IMR-90 (cell line): ENCODE data around the gene DDR1. TPM values are rescaled to one million over a fixed set of nuclear protein-coding genes. Genes with fewer than 3 reads are reported as not detected.
A peak's percentile ranks its signal among the peaks of the same experiment; 100 is the strongest.

Experiments
- ATAC-seq: fragments of 200-7000 bp; cut with Tn5 transposase; 2 replicates; pipeline ENCODE4 v1.9.1; 2020; ENCODE audit warnings: low read depth, mild to moderate bottlenecking, moderate library complexity
- BruUV-seq: library from RNA; stranded (reverse); fragments of 400-500 nt; replicated peaks from 2 replicates; lab custom pipeline; 2021; lab: Mats Ljungman, UMichigan
- CTCF ChIA-PET: fragments of 300-600 bp; formaldehyde crosslinking; extraction: SDS; loops from one replicate; lab custom pipeline; 2021; ENCODE audit warnings: antibody characterized with exemption; lab: Yijun Ruan, JAX
- POLR2A ChIA-PET: fragments of 300-600 bp; sonication (Branson Sonifier 250); formaldehyde crosslinking; loops from one replicate; lab custom pipeline; 2022; ENCODE audit warnings: antibody characterized with exemption; ENCODE audit not compliant: unreplicated experiment; lab: Charles Lee
- DNase-seq: peaks from one replicate; pipeline ENCODE4 v3.0.0; 2013
- H2AFZ ChIP-seq: replicated peaks from 2 replicates; pipeline ENCODE3; 2013; ENCODE audit warnings: low read length, mild to moderate bottlenecking; ENCODE audit not compliant: poor library complexity
- H2AK5ac ChIP-seq: 2 replicates; pipeline ENCODE4 v1.6.1; 2013; ENCODE audit warnings: low read depth, low read length, inconsistent platforms
- H2AK9ac ChIP-seq: replicated peaks from 2 replicates; pipeline ENCODE3; 2013; ENCODE audit warnings: mild to moderate bottlenecking, low read depth, low read length, moderate library complexity; ENCODE audit not compliant: poor library complexity
- H2BK120ac ChIP-seq: 2 replicates; pipeline ENCODE4 v1.6.1; 2013; ENCODE audit warnings: low read depth, low read length, inconsistent platforms
- H2BK15ac ChIP-seq: 3 replicates; pipeline ENCODE4 v1.6.1; 2013; ENCODE audit warnings: low read depth, low read length, inconsistent platforms
- H2BK20ac ChIP-seq: 2 replicates; pipeline ENCODE4 v1.6.1; 2013; ENCODE audit warnings: low read depth, mild to moderate bottlenecking, inconsistent platforms, low read length, moderate library complexity
- H2BK5ac ChIP-seq: 2 replicates; pipeline ENCODE4 v1.6.1; 2013; ENCODE audit warnings: mild to moderate bottlenecking, low read depth, low read length, inconsistent platforms; ENCODE audit not compliant: poor library complexity, severe bottlenecking
- H3K14ac ChIP-seq: replicated peaks from 2 replicates; pipeline ENCODE4 v1.6.1; 2013; ENCODE audit warnings: low read depth, low read length, inconsistent platforms
- H3K18ac ChIP-seq: 2 replicates; pipeline ENCODE4 v1.6.1; 2013; ENCODE audit warnings: low read depth, low read length, control low read depth
- H3K23ac ChIP-seq: 2 replicates; pipeline ENCODE4 v1.6.1; 2013; ENCODE audit warnings: low read depth, low read length, inconsistent platforms
- H3K27ac ChIP-seq: 2 replicates; pipeline ENCODE4 v1.5.1; 2013; ENCODE audit warnings: mild to moderate bottlenecking, control low read depth, low read length; ENCODE audit not compliant: insufficient read depth
- H3K27me3 ChIP-seq: 2 replicates; pipeline ENCODE4 v1.6.1; 2013; ENCODE audit warnings: low read length; ENCODE audit not compliant: control insufficient read depth, insufficient read depth
- H3K36me3 ChIP-seq: 2 replicates; pipeline ENCODE4 v1.6.1; 2013; ENCODE audit warnings: low read length, mixed read lengths; ENCODE audit not compliant: control insufficient read depth, insufficient read depth
- H3K4ac ChIP-seq: 2 replicates; pipeline ENCODE4 v1.6.1; 2013; ENCODE audit warnings: low read depth, low read length, inconsistent platforms
- H3K4me1 ChIP-seq: 2 replicates; pipeline ENCODE4 v1.6.1; 2013; ENCODE audit warnings: low read length, mixed read lengths; ENCODE audit not compliant: control insufficient read depth, insufficient read depth
- H3K4me2 ChIP-seq: 2 replicates; pipeline ENCODE4 v1.6.1; 2013; ENCODE audit warnings: low read depth, mild to moderate bottlenecking, control low read depth, low read length, moderate library complexity
- H3K4me3 ChIP-seq: 2 replicates; pipeline ENCODE4 v1.5.1; 2013; ENCODE audit warnings: low read depth, mild to moderate bottlenecking, control low read depth, low read length, moderate library complexity; ENCODE audit not compliant: insufficient read depth
- H3K56ac ChIP-seq: 2 replicates; pipeline ENCODE4 v1.6.1; 2013; ENCODE audit warnings: low read length, inconsistent platforms; ENCODE audit not compliant: insufficient read depth; ENCODE audit errors: extremely low read depth
- H3K79me1 ChIP-seq, 2 experiments: 2 replicates each; pipeline ENCODE4 v1.6.1; 2013; ENCODE audit warnings: low read length in 2 of 2, inconsistent platforms in 1 of 2, low read depth in 1 of 2
- H3K9ac ChIP-seq: 2 replicates; pipeline ENCODE4 v1.6.1; 2013; ENCODE audit warnings: low read depth, low read length, control low read depth
- H3K9me1 ChIP-seq: 2 replicates; pipeline ENCODE4 v1.6.1; 2013; ENCODE audit warnings: low read length, inconsistent platforms; ENCODE audit not compliant: insufficient read depth
- H3K9me3 ChIP-seq: 2 replicates; pipeline ENCODE4 v1.6.1; 2013; ENCODE audit warnings: low read length; ENCODE audit not compliant: control insufficient read depth, insufficient read depth
- H4K20me1 ChIP-seq: 2 replicates; pipeline ENCODE4 v1.6.1; 2013; ENCODE audit warnings: low read length, inconsistent platforms; ENCODE audit not compliant: insufficient read depth
- H4K5ac ChIP-seq: 2 replicates; pipeline ENCODE4 v1.6.1; 2013; ENCODE audit warnings: mild to moderate bottlenecking, low read depth, low read length, control low read depth
- H4K8ac ChIP-seq, 2 experiments: 2 replicates each; pipeline ENCODE4 v1.6.1; 2013; ENCODE audit warnings: low read depth in 2 of 2, low read length in 2 of 2, control low read depth in 1 of 2, inconsistent platforms in 1 of 2
- H4K91ac ChIP-seq: 2 replicates; pipeline ENCODE4 v1.6.1; 2013; ENCODE audit warnings: low read depth, low read length, inconsistent platforms; ENCODE audit not compliant: insufficient read depth
- FOS ChIP-seq: fragments of 150-350 bp; IDR thresholded peaks from 2 replicates; pipeline ENCODE4 v1.6.1; 2016; ENCODE audit warnings: low read depth, low read length
- MAFK ChIP-seq: IDR thresholded peaks from 2 replicates; pipeline ENCODE4 v1.6.1; 2012; ENCODE audit warnings: low read depth, low read length, improper control_type of control experiment
- MXI1 ChIP-seq: IDR thresholded peaks from 2 replicates; pipeline ENCODE4 v1.6.1; 2012; ENCODE audit warnings: low read depth, mild to moderate bottlenecking, low read length, moderate library complexity, borderline replicate concordance
- NFE2L2 ChIP-seq: fragments of 150-350 bp; IDR thresholded peaks from 2 replicates; pipeline ENCODE4 v1.6.1; 2016; ENCODE audit warnings: low read depth, mild to moderate bottlenecking, low read length
- WGBS, 2 experiments: methylation state at CpG; one replicate each; pipeline versions ENCODE4 v1.1.5 to v1.1.7; 2013; ENCODE audit warnings: missing lambda C conversion rate in 2 of 2; ENCODE audit not compliant: insufficient read length in 1 of 2; ENCODE audit errors: extremely low coverage in 2 of 2; 5-methylcytosine and 5-hydroxymethylcytosine counted together
- dilution Hi-C: fragments of 300-500 bp; cut with HindIII; formaldehyde crosslinking; loops from one replicate; pipeline ENCODE4 v1.14.3; 2018; ENCODE audit warnings: low sequenced_read_pairs; ENCODE audit not compliant: unreplicated experiment
- in situ Hi-C: fragments of 300-500 bp; cut with MboI; formaldehyde crosslinking; loops from 3 replicates; pipeline ENCODE4 v1.14.3; 2019; ENCODE audit warnings: low sequenced_read_pairs, inconsistent platforms, mixed read lengths
- intact Hi-C: fragments of 100-400 bp; cut with micrococcal nuclease; formaldehyde crosslinking; loops from 2 replicates; pipeline ENCODE4 v1.10.0; 2022
- polyA plus RNA-seq, 3 experiments: library from polyadenylated mRNA; depleted of rRNA; stranded (reverse); fragments of >200 nt; gene quantifications; 2 replicates each; pipeline ENCODE4 v1.2.3, GENCODE V29; 2012; ENCODE audit warnings: low replicate concordance in 1 of 3
- total RNA-seq: library from RNA; depleted of rRNA; stranded (reverse); fragments of >200 nt; gene quantifications from 2 replicates; pipeline ENCODE4 v1.2.3, GENCODE V29; 2012

DDR1 gene
- total and polyA plus RNA-seq, 2 of the 4 experiments (the other 2 are of a cell fraction), result 5.6 to 19.6 TPM

DNA sequence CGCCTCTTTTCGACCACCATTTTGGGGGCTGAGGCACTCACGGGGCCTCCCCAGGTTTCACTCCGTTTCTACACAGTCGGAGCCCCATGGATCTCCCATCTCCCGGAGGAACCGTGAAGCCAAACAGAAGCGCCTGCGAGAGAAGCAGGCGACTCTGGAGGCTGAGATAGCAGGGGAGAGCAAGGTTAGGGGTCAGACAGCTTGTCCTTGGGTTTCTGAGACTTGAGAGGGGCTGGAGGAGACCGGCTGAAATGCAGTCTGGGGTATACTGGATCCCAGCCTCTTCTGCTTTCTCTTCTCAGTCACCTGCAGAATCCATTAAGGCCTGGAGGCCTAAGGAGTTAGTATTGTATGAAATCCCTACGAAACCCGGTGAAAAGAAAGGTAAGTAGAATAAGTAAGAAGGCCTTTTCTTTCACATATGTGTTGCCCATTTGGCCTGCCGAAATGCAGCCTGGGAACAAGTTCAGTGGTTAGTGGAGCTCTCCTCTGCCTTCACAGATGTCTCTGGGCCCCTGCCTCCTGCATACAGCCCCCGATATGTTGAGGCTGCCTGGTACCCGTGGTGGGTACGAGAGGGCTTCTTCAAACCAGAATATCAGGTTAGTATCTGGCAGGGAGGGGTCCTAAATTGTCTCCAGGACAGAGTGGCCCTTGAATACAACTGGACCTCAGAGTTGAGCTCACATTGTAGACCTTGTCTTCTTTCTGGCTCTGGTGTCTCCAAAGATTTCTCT is 30.7 kb downstream of the DDR1 start:
- peaks cover 5 to 6% of the 10 kb centered on the region in 2 experiments; a peak in 1 of 4 replicates for H3K79me1 ChIP-seq
- ATAC-seq (no peak), DNase-seq (no peak)
- H4K8ac ChIP-seq, result peak overlapping the region; percentile 100
- H2AK5ac ChIP-seq, result peak overlapping the region; percentile 95
- BruUV-seq, result no TSS peak
- peak overlapping the region; percentile 92 for H4K5ac ChIP-seq
- H3K4me3 ChIP-seq, result peak overlapping the region; percentile 44; the same call in 1 of the 2 replicates
- peaks cover 26% of the 10 kb centered on the region for H3K36me3 ChIP-seq
- peak overlapping the region; percentile 98 for H3K4ac ChIP-seq
- H3K14ac ChIP-seq, result peak overlapping the region; percentile 97
- H3K27ac ChIP-seq, result peak overlapping the region; percentile 82
- POLR2A ChIA-PET, result no interaction called here
- H2BK5ac ChIP-seq, result peak overlapping the region; percentile 84
- intact Hi-C loops, result loop anchor here (1.0 to 10.0 kb wide), 4 partner anchors 87 to 280 kb away; no protein-coding TSS in a partner anchor
- peak overlapping the region; percentile 97 for H2AK9ac ChIP-seq
- in situ Hi-C loops, result loop anchor here (5.0 kb wide), 1 partner anchor 162 kb away; no protein-coding TSS in a partner anchor
- peak overlapping the region; percentile 85 for H3K56ac ChIP-seq
- peak overlapping the region; percentile 44; the same call in 1 of the 3 replicates for H2BK15ac ChIP-seq
- H2BK120ac ChIP-seq, result peak overlapping the region; percentile 51
- CTCF ChIA-PET, result interaction anchor here (1.0 to 3.6 kb wide), 10 partner anchors 11 to 172 kb away, joined by 3 to 31 read pairs (median 10); no protein-coding TSS in a partner anchor
- H3K4me1 ChIP-seq, result peaks cover 12% of the 10 kb centered on the region
- H3K9ac ChIP-seq, result peak overlapping the region; percentile 90
- 0 out of 2 replicates have a peak overlapping the region, but pooled peaks have one; percentile 43 for H2BK20ac ChIP-seq
- peak overlapping the region; percentile 91 for H3K4me2 ChIP-seq
- H3K9me1 ChIP-seq, result no peaks in the 10 kb centered on the region
- H3K27me3 ChIP-seq, result no peaks in the 10 kb centered on the region
- TF ChIP-seq MXI1, result no peak
- no peak for TF ChIP-seq MAFK
- no peak for TF ChIP-seq NFE2L2
- no peak for TF ChIP-seq FOS
- peak overlapping the region; percentile 62; the same call in 1 of the 2 replicates for H3K18ac ChIP-seq
- 40% methylated on average over 1 of the region's 17 CpGs; no CpG with 5 or more reads in 1 of the 2 experiments for WGBS, 2 experiments
- no peaks in the 10 kb centered on the region for H3K9me3 ChIP-seq
- H2AFZ ChIP-seq, result peak overlapping the region; percentile 99
- dilution Hi-C loops, result no loop called here
- peak overlapping the region; percentile 92 for H3K23ac ChIP-seq
- no peaks in the 10 kb centered on the region for H4K20me1 ChIP-seq
- peak overlapping the region; percentile 90 for H4K91ac ChIP-seq
